GM12878 (cell line): ENCODE data around the gene STK40. TPM values are rescaled to one million over a fixed set of nuclear protein-coding genes. Genes with fewer than 3 reads are reported as not detected.

Experiments
- CREB1 ChIP-seq: IDR thresholded peaks from 2 replicates; pipeline ENCODE4 v1.6.1; 2012; ENCODE audit warnings: low read depth, mild to moderate bottlenecking, inconsistent platforms
- CREM ChIP-seq: IDR thresholded peaks from 2 replicates; pipeline ENCODE4 v1.6.1; 2014; ENCODE audit warnings: antibody characterized with exemption, low read depth
- CTCF ChIP-seq, 3 experiments: IDR thresholded peaks in 2 of 3; conservative IDR thresholded peaks in 1 of 3; 2 replicates each; pipeline ENCODE4 v1.5.1; 2011; ENCODE audit warnings: low read depth in 3 of 3, low read length in 3 of 3, mild to moderate bottlenecking in 3 of 3, control low read depth in 2 of 3, moderate library complexity in 2 of 3, inconsistent platforms in 1 of 3, mixed read lengths in 1 of 3; ENCODE audit not compliant: control insufficient read depth in 2 of 3, insufficient read depth in 1 of 3; ENCODE audit errors: extremely low read depth in 1 of 3
- ESRRA ChIP-seq: IDR thresholded peaks from 2 replicates; pipeline ENCODE4 v1.6.1; 2012; ENCODE audit warnings: mild to moderate bottlenecking, low read length, improper control_type of control experiment
- NR2C1 ChIP-seq: fragments of 450-650 bp; IDR thresholded peaks from 2 replicates; pipeline ENCODE4 v1.6.1; 2017; ENCODE audit warnings: antibody characterized with exemption, mild to moderate bottlenecking, moderate library complexity
- NR2C2 ChIP-seq: IDR thresholded peaks from 2 replicates; pipeline ENCODE4 v1.6.1; 2011; ENCODE audit warnings: borderline replicate concordance, low read depth; ENCODE audit not compliant: control insufficient read depth, insufficient read length
- NR2F1 ChIP-seq: fragments of 450-650 bp; conservative IDR thresholded peaks from 2 replicates; pipeline ENCODE4 v1.6.1; 2017; ENCODE audit warnings: mild to moderate bottlenecking
- PAX5 ChIP-seq: IDR thresholded peaks from 2 replicates; pipeline ENCODE4 v1.6.1; 2011; ENCODE audit warnings: low read depth, low read length, borderline replicate concordance
- PAX8 ChIP-seq: fragments of 450-650 bp; IDR thresholded peaks from 2 replicates; pipeline ENCODE4 v1.6.1; 2017; ENCODE audit warnings: mild to moderate bottlenecking, moderate library complexity
- RCOR1 ChIP-seq: conservative IDR thresholded peaks from 2 replicates; pipeline ENCODE4 v1.6.1; 2012; ENCODE audit warnings: low read depth, low read length, improper control_type of control experiment
- RELA ChIP-seq: fragments of 450-650 bp; IDR thresholded peaks from 2 replicates; pipeline ENCODE4 v1.8.0; 2014; ENCODE audit warnings: borderline replicate concordance; ENCODE audit not compliant: partially characterized antibody
- SMAD5 ChIP-seq: IDR thresholded peaks from 2 replicates; pipeline ENCODE4 v1.6.1; 2016; ENCODE audit warnings: antibody characterized with exemption, low read depth
- SP1 ChIP-seq: IDR thresholded peaks from one replicate; pipeline ENCODE4 v1.6.1; 2011; ENCODE audit warnings: low read depth, low read length
- SUPT20H ChIP-seq: IDR thresholded peaks from 2 replicates; pipeline ENCODE4 v1.6.1; 2011; ENCODE audit warnings: low read depth, mild to moderate bottlenecking, low read length, moderate library complexity, borderline replicate concordance; ENCODE audit not compliant: control insufficient read depth
- YY1 ChIP-seq: IDR thresholded peaks from 2 replicates; pipeline ENCODE4 v1.6.1; 2011; ENCODE audit warnings: low read depth, mild to moderate bottlenecking, low read length
- polyA plus RNA-seq, 11 experiments: library from polyadenylated mRNA; depleted of rRNA in 4 of 11; unstranded in 6 of 11; stranded (reverse) in 5 of 11; fragments of >200 nt; fragmentation: Nextera tagmentation in 4 of 11; fragmentation: Illumina TruSeq in 1 of 11; extraction: Ambion mirVana in 4 of 11; extraction: Trizol in 1 of 11; gene quantifications; 1 replicate in 1 of 11; 2 replicates in 10 of 11; pipeline versions ENCODE4 v1.2.1 to v1.2.3, GENCODE V29; 2011 to 2016; ENCODE audit warnings: inconsistent platforms in 2 of 11, missing spikeins in 2 of 11, low read depth in 1 of 11
- total RNA-seq, 4 experiments: library from RNA; depleted of rRNA in 3 of 4; stranded (reverse); fragments of >200 nt in 3 of 4; fragmentation: Illumina TruSeq in 1 of 4; extraction: Trizol in 1 of 4; gene quantifications; 2 replicates each; pipeline versions ENCODE4 v1.2.1 to v1.2.3, GENCODE V29; 2013 to 2021
- TF ChIP-seq, protein P1 (sequence below): IDR thresholded peaks from 2 replicates; pipeline ENCODE4 v1.6.1; 2011; ENCODE audit warnings: borderline replicate concordance, low read depth, mild to moderate bottlenecking, moderate library complexity, mixed read lengths, low read length; ENCODE audit not compliant: insufficient read depth; ENCODE audit errors: extremely low read length
- TF ChIP-seq, protein P2 (sequence below): IDR thresholded peaks from 2 replicates; pipeline ENCODE4 v1.6.1; 2012; ENCODE audit warnings: low read length, inconsistent platforms
- TF ChIP-seq, protein P3 (sequence below): fragments of 450-650 bp; formaldehyde crosslinking; IDR thresholded peaks from 2 replicates; pipeline ENCODE4 v1.5.0; 2022; ENCODE audit warnings: mild to moderate bottlenecking, missing genetic modification characterization
- TF ChIP-seq, protein P4 (sequence below): fragments of 450-650 bp; IDR thresholded peaks from 2 replicates; pipeline ENCODE4 v1.6.1; 2017; ENCODE audit warnings: mild to moderate bottlenecking, moderate library complexity

The STK40 gene
- total and polyA plus RNA-seq, 10 of the 15 experiments (the other 5 are each of a cell fraction or from before 2014, with no cell fraction given) = 0.27 to 51.0 (median 29.5) TPM

GRCh38 chr1:36306210-36306901, 79.4 kb downstream of the STK40 start, which contains the start of gene SH3D21 (continued):
- TF ChIP-seq CTCF (IDR thresholded peaks at IDR 0.05 in 2 of 3, conservative IDR thresholded peaks at IDR 0.05 in 1 of 3; ENCODE audit: control insufficient read depth in 2 of 3, extremely low read depth in 1 of 3, insufficient read depth in 1 of 3, low read depth in 3 of 3, low read length in 3 of 3) = peak in 2 of 3 experiments; percentile 14 to 17; a peak in 1 of 6 replicates
- no peak for TF ChIP-seq YY1
- no peak for TF ChIP-seq NR2C2
- TF ChIP-seq RCOR1 = no peak
- no peak for TF ChIP-seq SUPT20H
- TF ChIP-seq, protein P1, sequence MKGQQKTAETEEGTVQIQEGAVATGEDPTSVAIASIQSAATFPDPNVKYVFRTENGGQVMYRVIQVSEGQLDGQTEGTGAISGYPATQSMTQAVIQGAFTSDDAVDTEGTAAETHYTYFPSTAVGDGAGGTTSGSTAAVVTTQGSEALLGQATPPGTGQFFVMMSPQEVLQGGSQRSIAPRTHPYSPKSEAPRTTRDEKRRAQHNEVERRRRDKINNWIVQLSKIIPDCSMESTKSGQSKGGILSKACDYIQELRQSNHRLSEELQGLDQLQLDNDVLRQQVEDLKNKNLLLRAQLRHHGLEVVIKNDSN = no peak
- TF ChIP-seq, protein P2, sequence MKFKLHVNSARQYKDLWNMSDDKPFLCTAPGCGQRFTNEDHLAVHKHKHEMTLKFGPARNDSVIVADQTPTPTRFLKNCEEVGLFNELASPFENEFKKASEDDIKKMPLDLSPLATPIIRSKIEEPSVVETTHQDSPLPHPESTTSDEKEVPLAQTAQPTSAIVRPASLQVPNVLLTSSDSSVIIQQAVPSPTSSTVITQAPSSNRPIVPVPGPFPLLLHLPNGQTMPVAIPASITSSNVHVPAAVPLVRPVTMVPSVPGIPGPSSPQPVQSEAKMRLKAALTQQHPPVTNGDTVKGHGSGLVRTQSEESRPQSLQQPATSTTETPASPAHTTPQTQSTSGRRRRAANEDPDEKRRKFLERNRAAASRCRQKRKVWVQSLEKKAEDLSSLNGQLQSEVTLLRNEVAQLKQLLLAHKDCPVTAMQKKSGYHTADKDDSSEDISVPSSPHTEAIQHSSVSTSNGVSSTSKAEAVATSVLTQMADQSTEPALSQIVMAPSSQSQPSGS = no peak
- TF ChIP-seq ESRRA = no peak
- no peak for TF ChIP-seq PAX8
- TF ChIP-seq CREB1 = no peak
- TF ChIP-seq, protein P3, sequence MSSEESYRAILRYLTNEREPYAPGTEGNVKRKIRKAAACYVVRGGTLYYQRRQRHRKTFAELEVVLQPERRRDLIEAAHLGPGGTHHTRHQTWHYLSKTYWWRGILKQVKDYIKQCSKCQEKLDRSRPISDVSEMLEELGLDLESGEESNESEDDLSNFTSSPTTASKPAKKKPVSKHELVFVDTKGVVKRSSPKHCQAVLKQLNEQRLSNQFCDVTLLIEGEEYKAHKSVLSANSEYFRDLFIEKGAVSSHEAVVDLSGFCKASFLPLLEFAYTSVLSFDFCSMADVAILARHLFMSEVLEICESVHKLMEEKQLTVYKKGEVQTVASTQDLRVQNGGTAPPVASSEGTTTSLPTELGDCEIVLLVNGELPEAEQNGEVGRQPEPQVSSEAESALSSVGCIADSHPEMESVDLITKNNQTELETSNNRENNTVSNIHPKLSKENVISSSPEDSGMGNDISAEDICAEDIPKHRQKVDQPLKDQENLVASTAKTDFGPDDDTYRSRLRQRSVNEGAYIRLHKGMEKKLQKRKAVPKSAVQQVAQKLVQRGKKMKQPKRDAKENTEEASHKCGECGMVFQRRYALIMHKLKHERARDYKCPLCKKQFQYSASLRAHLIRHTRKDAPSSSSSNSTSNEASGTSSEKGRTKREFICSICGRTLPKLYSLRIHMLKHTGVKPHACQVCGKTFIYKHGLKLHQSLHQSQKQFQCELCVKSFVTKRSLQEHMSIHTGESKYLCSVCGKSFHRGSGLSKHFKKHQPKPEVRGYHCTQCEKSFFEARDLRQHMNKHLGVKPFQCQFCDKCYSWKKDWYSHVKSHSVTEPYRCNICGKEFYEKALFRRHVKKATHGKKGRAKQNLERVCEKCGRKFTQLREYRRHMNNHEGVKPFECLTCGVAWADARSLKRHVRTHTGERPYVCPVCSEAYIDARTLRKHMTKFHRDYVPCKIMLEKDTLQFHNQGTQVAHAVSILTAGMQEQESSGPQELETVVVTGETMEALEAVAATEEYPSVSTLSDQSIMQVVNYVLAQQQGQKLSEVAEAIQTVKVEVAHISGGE (CRISPR knock-in tag) = no peak
- TF ChIP-seq PAX5 = no peak
- no peak for TF ChIP-seq SP1
- TF ChIP-seq, protein P4, sequence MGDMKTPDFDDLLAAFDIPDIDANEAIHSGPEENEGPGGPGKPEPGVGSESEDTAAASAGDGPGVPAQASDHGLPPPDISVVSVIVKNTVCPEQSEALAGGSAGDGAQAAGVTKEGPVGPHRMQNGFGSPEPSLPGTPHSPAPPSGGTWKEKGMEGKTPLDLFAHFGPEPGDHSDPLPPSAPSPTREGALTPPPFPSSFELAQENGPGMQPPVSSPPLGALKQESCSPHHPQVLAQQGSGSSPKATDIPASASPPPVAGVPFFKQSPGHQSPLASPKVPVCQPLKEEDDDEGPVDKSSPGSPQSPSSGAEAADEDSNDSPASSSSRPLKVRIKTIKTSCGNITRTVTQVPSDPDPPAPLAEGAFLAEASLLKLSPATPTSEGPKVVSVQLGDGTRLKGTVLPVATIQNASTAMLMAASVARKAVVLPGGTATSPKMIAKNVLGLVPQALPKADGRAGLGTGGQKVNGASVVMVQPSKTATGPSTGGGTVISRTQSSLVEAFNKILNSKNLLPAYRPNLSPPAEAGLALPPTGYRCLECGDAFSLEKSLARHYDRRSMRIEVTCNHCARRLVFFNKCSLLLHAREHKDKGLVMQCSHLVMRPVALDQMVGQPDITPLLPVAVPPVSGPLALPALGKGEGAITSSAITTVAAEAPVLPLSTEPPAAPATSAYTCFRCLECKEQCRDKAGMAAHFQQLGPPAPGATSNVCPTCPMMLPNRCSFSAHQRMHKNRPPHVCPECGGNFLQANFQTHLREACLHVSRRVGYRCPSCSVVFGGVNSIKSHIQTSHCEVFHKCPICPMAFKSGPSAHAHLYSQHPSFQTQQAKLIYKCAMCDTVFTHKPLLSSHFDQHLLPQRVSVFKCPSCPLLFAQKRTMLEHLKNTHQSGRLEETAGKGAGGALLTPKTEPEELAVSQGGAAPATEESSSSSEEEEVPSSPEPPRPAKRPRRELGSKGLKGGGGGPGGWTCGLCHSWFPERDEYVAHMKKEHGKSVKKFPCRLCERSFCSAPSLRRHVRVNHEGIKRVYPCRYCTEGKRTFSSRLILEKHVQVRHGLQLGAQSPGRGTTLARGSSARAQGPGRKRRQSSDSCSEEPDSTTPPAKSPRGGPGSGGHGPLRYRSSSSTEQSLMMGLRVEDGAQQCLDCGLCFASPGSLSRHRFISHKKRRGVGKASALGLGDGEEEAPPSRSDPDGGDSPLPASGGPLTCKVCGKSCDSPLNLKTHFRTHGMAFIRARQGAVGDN = no peak
- TF ChIP-seq CREM = no peak
- TF ChIP-seq SMAD5 = no peak
- no peak for TF ChIP-seq NR2F1
- no peak for TF ChIP-seq NR2C1
- TF ChIP-seq RELA = no peak
